ENCODE results near the gene SEMA5B. TPM values are rescaled to one million over a fixed set of nuclear protein-coding genes. Genes with fewer than 3 reads are reported as not detected.

Gene SEMA5B
- total and polyA plus RNA-seq, 4 donors: 0.20 to 1.1 (median 0.23) TPM

- TF ChIP-seq HNF4G (IDR thresholded peaks at IDR 0.05): no peak
- TF ChIP-seq RXRA (IDR thresholded peaks at IDR 0.05): no peak
- TF ChIP-seq, protein P1, sequence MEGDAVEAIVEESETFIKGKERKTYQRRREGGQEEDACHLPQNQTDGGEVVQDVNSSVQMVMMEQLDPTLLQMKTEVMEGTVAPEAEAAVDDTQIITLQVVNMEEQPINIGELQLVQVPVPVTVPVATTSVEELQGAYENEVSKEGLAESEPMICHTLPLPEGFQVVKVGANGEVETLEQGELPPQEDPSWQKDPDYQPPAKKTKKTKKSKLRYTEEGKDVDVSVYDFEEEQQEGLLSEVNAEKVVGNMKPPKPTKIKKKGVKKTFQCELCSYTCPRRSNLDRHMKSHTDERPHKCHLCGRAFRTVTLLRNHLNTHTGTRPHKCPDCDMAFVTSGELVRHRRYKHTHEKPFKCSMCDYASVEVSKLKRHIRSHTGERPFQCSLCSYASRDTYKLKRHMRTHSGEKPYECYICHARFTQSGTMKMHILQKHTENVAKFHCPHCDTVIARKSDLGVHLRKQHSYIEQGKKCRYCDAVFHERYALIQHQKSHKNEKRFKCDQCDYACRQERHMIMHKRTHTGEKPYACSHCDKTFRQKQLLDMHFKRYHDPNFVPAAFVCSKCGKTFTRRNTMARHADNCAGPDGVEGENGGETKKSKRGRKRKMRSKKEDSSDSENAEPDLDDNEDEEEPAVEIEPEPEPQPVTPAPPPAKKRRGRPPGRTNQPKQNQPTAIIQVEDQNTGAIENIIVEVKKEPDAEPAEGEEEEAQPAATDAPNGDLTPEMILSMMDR (IDR thresholded peaks at IDR 0.05; ENCODE audit: low read depth, low read length, missing input control): no peak
- TF ChIP-seq, protein P2, sequence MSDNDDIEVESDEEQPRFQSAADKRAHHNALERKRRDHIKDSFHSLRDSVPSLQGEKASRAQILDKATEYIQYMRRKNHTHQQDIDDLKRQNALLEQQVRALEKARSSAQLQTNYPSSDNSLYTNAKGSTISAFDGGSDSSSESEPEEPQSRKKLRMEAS (IDR thresholded peaks at IDR 0.05): no peak
- TF ChIP-seq TAF1 (conservative IDR thresholded peaks at IDR 0.05): no peak
- no peaks in the 10 kb centered on the region for H3K4me1 ChIP-seq (ENCODE audit: control insufficient read depth in 4 of 4, insufficient read depth in 4 of 4, low read length in 3 of 4)
- no peak overlapping the region for H3K4me3 ChIP-seq (ENCODE audit: low read depth in 1 of 3, low read length in 3 of 3)
- no peak overlapping the region for H3K27ac ChIP-seq (ENCODE audit: low read depth in 1 of 2, low read length in 2 of 2)
- DNase-seq (ENCODE audit: low spot score): no peak
- H3K9ac ChIP-seq (ENCODE audit: low read depth in 1 of 2, low read length in 2 of 2): no peak overlapping the region
- H3K27me3 ChIP-seq (ENCODE audit: control insufficient read depth in 4 of 4, insufficient read depth in 4 of 4, low read length in 3 of 4): no peaks in the 10 kb centered on the region
- no peaks in the 10 kb centered on the region for H3K9me3 ChIP-seq (ENCODE audit: control insufficient read depth in 4 of 4, low read length in 3 of 4)
- H3K36me3 ChIP-seq (ENCODE audit: control insufficient read depth in 4 of 4, insufficient read depth in 3 of 4, low read depth in 1 of 4, low read length in 3 of 4): no peaks in the 10 kb centered on the region
Measured at GRCh38 chr3:122966045-122966444, 61.5 kb downstream of the SEMA5B start.

DNA sequence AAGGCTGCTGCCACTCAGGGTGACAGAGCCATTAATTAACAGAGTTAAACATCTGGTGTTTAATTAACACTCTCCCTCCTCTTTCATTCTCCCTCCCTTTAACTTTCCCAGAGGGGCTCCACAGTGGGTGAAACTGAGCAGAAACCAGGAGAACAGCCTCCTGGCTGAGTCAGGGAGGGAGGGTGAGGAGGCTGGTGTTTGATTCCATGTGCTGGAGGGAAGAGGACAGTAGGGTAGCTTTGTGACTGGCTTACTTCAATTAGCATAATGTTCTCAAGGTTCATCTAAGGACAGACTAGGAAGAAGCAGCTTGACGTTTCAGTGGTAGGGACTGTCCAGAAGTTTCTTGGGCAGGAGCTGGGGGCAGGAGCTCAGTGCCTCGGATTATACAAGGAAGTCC, 62.8 kb downstream of the SEMA5B start:
- TF ChIP-seq ATF3 (IDR thresholded peaks at IDR 0.05): no peak
- TF ChIP-seq, protein P1 (IDR thresholded peaks at IDR 0.05; ENCODE audit: low read depth, low read length, missing input control): no peak
- no peak for TF ChIP-seq TAF1 (conservative IDR thresholded peaks at IDR 0.05)
- TF ChIP-seq NR2F2 (IDR thresholded peaks at IDR 0.05): no peak
- no peak for TF ChIP-seq RXRA (IDR thresholded peaks at IDR 0.05)
- TF ChIP-seq HNF4G (IDR thresholded peaks at IDR 0.05): no peak
- TF ChIP-seq FOXA1 (IDR thresholded peaks at IDR 0.05): no peak
- no peak for TF ChIP-seq GABPA (IDR thresholded peaks at IDR 0.05 in 1 of 2, conservative IDR thresholded peaks at IDR 0.05 in 1 of 2)
- TF ChIP-seq YY1 (IDR thresholded peaks at IDR 0.05): no peak
- TF ChIP-seq, protein P3, sequence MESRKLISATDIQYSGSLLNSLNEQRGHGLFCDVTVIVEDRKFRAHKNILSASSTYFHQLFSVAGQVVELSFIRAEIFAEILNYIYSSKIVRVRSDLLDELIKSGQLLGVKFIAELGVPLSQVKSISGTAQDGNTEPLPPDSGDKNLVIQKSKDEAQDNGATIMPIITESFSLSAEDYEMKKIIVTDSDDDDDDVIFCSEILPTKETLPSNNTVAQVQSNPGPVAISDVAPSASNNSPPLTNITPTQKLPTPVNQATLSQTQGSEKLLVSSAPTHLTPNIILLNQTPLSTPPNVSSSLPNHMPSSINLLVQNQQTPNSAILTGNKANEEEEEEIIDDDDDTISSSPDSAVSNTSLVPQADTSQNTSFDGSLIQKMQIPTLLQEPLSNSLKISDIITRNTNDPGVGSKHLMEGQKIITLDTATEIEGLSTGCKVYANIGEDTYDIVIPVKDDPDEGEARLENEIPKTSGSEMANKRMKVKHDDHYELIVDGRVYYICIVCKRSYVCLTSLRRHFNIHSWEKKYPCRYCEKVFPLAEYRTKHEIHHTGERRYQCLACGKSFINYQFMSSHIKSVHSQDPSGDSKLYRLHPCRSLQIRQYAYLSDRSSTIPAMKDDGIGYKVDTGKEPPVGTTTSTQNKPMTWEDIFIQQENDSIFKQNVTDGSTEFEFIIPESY (IDR thresholded peaks at IDR 0.05): no peak
- no peak for TF ChIP-seq FOXA2 (IDR thresholded peaks at IDR 0.05)
- TF ChIP-seq RAD21 (IDR thresholded peaks at IDR 0.05): no peak
- TF ChIP-seq, protein P2 (IDR thresholded peaks at IDR 0.05): no peak
- no peak for TF ChIP-seq JUND (IDR thresholded peaks at IDR 0.05)
- TF ChIP-seq, protein P4, sequence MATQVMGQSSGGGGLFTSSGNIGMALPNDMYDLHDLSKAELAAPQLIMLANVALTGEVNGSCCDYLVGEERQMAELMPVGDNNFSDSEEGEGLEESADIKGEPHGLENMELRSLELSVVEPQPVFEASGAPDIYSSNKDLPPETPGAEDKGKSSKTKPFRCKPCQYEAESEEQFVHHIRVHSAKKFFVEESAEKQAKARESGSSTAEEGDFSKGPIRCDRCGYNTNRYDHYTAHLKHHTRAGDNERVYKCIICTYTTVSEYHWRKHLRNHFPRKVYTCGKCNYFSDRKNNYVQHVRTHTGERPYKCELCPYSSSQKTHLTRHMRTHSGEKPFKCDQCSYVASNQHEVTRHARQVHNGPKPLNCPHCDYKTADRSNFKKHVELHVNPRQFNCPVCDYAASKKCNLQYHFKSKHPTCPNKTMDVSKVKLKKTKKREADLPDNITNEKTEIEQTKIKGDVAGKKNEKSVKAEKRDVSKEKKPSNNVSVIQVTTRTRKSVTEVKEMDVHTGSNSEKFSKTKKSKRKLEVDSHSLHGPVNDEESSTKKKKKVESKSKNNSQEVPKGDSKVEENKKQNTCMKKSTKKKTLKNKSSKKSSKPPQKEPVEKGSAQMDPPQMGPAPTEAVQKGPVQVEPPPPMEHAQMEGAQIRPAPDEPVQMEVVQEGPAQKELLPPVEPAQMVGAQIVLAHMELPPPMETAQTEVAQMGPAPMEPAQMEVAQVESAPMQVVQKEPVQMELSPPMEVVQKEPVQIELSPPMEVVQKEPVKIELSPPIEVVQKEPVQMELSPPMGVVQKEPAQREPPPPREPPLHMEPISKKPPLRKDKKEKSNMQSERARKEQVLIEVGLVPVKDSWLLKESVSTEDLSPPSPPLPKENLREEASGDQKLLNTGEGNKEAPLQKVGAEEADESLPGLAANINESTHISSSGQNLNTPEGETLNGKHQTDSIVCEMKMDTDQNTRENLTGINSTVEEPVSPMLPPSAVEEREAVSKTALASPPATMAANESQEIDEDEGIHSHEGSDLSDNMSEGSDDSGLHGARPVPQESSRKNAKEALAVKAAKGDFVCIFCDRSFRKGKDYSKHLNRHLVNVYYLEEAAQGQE (IDR thresholded peaks at IDR 0.05): no peak
- TF ChIP-seq SP1 (IDR thresholded peaks at IDR 0.05): no peak
- TF ChIP-seq HNF4A (conservative IDR thresholded peaks at IDR 0.05): no peak
- TF ChIP-seq EGR1 (IDR thresholded peaks at IDR 0.05; ENCODE audit: low read depth in 2 of 2): no peak
- H3K9ac ChIP-seq (ENCODE audit: low read depth in 1 of 2, low read length in 2 of 2): no peak overlapping the region
- no peak overlapping the region for H3K4me3 ChIP-seq (ENCODE audit: low read depth in 1 of 3, low read length in 3 of 3)
- 33% methylated on average over 2 of the region's 2 CpGs for WGBS
- no peak overlapping the region for H3K27ac ChIP-seq (ENCODE audit: low read depth in 1 of 2, low read length in 2 of 2)
- H3K9me3 ChIP-seq (ENCODE audit: control insufficient read depth in 4 of 4, low read length in 3 of 4): no peaks in the 10 kb centered on the region
- no peaks in the 10 kb centered on the region for H3K36me3 ChIP-seq (ENCODE audit: control insufficient read depth in 4 of 4, insufficient read depth in 3 of 4, low read depth in 1 of 4, low read length in 3 of 4)
- DNase-seq (ENCODE audit: low spot score): no peak
- no peaks in the 10 kb centered on the region for H3K27me3 ChIP-seq (ENCODE audit: control insufficient read depth in 4 of 4, insufficient read depth in 4 of 4, low read length in 3 of 4)
- H3K4me1 ChIP-seq (ENCODE audit: control insufficient read depth in 4 of 4, insufficient read depth in 4 of 4, low read length in 3 of 4): no peaks in the 10 kb centered on the region

All from liver (tissue), 9 donors.